BE2C (cell line): ENCODE results near the gene EIF2B2.
A peak's percentile ranks its signal among the peaks of the same experiment; 100 is the strongest.

Experiments used
- DNase-seq: peaks from one replicate; pipeline ENCODE4 v3.0.0-alpha.2; 2020
- H3K27me3 ChIP-seq: fragments of 250-450 bp; sonication (Bioruptor Pico); 2 replicates; pipeline ENCODE4 v1.5.1; 2020; ENCODE audit warnings: mild to moderate bottlenecking
- H3K36me3 ChIP-seq: fragments of 250-450 bp; sonication (Bioruptor Pico); 2 replicates; pipeline ENCODE4 v1.5.1; 2020; ENCODE audit warnings: mild to moderate bottlenecking
- H3K4me1 ChIP-seq: fragments of 250-450 bp; sonication (Bioruptor Pico); 2 replicates; pipeline ENCODE4 v1.5.1; 2020
- H3K4me3 ChIP-seq: 2 replicates; pipeline ENCODE4 v1.5.1; 2011; ENCODE audit warnings: low read depth, low read length
- H3K9me3 ChIP-seq: fragments of 250-450 bp; sonication (Bioruptor Pico); 2 replicates; pipeline ENCODE4 v1.5.1; 2020
- CTCF ChIP-seq: IDR thresholded peaks from 2 replicates; pipeline ENCODE4 v1.5.1; 2012; ENCODE audit warnings: mild to moderate bottlenecking, low read depth, low read length

EIF2B2 gene

GRCh38 chr14:74968811-74969210, 33.9 kb upstream of the EIF2B2 start:
- no peaks in the 10 kb centered on the region for H3K36me3 ChIP-seq
- no peak for DNase-seq
- no peak overlapping the region for H3K4me3 ChIP-seq
- TF ChIP-seq CTCF: no peak
- H3K9me3 ChIP-seq: no peaks in the 10 kb centered on the region
- H3K4me1 ChIP-seq: peaks cover 4% of the 10 kb centered on the region; the same call in 1 of the 2 replicates
- H3K27me3 ChIP-seq: no peaks in the 10 kb centered on the region

- H3K4me3 ChIP-seq: no peak overlapping the region
- H3K4me1 ChIP-seq: peaks cover 14% of the 10 kb centered on the region
- H3K9me3 ChIP-seq: no peaks in the 10 kb centered on the region
- no peak for TF ChIP-seq CTCF
- no peaks in the 10 kb centered on the region for H3K36me3 ChIP-seq
- no peak for DNase-seq
- H3K27me3 ChIP-seq: no peaks in the 10 kb centered on the region
Measured at GRCh38 chr14:74973003-74973653, 29.6 kb upstream of the EIF2B2 start.

GRCh38 chr14:74973905-74974363, 28.8 kb upstream of the EIF2B2 start:
- DNase-seq: no peak
- Histone ChIP-seq H3K4me1 (peaks cover 15% of the 10 kb centered on the region), H3K4me3 (no peak overlapping the region), H3K9me3 (no peaks in the 10 kb centered on the region), H3K27me3 (no peaks in the 10 kb centered on the region), H3K36me3 (no peaks in the 10 kb centered on the region)
- no peak for TF ChIP-seq CTCF

- H3K4me1 ChIP-seq: peaks cover 19% of the 10 kb centered on the region
- no peaks in the 10 kb centered on the region for H3K36me3 ChIP-seq
- no peaks in the 10 kb centered on the region for H3K9me3 ChIP-seq
- no peak for TF ChIP-seq CTCF
- DNase-seq: no peak
- no peak overlapping the region for H3K4me3 ChIP-seq
- no peaks in the 10 kb centered on the region for H3K27me3 ChIP-seq
Measured at GRCh38 chr14:74974364-74975058, 28.2 kb upstream of the EIF2B2 start.

- Histone ChIP-seq H3K36me3 (no peaks in the 10 kb centered on the region), H3K4me1 (peaks cover 24% of the 10 kb centered on the region), H3K9me3 (no peaks in the 10 kb centered on the region), H3K27me3 (no peaks in the 10 kb centered on the region), H3K4me3 (no peak overlapping the region)
- peak; percentile 54 for DNase-seq
- no peak for TF ChIP-seq CTCF
Measured at GRCh38 chr14:74975059-74975810, 27.5 kb upstream of the EIF2B2 start.
